ENCODE data around the gene ITPR1. TPM values are rescaled to one million over a fixed set of nuclear protein-coding genes. Genes with fewer than 3 reads are reported as not detected.

ITPR1 gene
- total RNA-seq, 3 donors from 2014 or later = 10.7 to 80.2 (median 20.7) TPM

GRCh38 chr3:4570840-4571621 lies 77.9 kb downstream of the ITPR1 start:
- no peaks in the 10 kb centered on the region for H3K36me3 ChIP-seq (ENCODE audit: low read depth)

GRCh38 chr3:4571690-4572334 lies 78.7 kb downstream of the ITPR1 start:
- TF ChIP-seq, protein P1, sequence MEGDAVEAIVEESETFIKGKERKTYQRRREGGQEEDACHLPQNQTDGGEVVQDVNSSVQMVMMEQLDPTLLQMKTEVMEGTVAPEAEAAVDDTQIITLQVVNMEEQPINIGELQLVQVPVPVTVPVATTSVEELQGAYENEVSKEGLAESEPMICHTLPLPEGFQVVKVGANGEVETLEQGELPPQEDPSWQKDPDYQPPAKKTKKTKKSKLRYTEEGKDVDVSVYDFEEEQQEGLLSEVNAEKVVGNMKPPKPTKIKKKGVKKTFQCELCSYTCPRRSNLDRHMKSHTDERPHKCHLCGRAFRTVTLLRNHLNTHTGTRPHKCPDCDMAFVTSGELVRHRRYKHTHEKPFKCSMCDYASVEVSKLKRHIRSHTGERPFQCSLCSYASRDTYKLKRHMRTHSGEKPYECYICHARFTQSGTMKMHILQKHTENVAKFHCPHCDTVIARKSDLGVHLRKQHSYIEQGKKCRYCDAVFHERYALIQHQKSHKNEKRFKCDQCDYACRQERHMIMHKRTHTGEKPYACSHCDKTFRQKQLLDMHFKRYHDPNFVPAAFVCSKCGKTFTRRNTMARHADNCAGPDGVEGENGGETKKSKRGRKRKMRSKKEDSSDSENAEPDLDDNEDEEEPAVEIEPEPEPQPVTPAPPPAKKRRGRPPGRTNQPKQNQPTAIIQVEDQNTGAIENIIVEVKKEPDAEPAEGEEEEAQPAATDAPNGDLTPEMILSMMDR (IDR thresholded peaks at IDR 0.05) = no peak
- Histone ChIP-seq H3K4me1 (ENCODE audit: low read depth) (no peaks in the 10 kb centered on the region), H3K9me3 (no peaks in the 10 kb centered on the region), H3K4me3 (no peak overlapping the region), H3K36me3 (ENCODE audit: low read depth) (no peaks in the 10 kb centered on the region)
- DNase-seq = no peak
- intact Hi-C loops (cut with DNase I, micrococcal nuclease) = no loop called here
- ATAC-seq = no peak

More at GRCh38 chr3:4570840-4571621, 77.9 kb downstream of the ITPR1 start:
- TF ChIP-seq, protein P1 (IDR thresholded peaks at IDR 0.05) = no peak
- Histone ChIP-seq H3K4me3 (no peak overlapping the region), H3K4me1 (ENCODE audit: low read depth) (no peaks in the 10 kb centered on the region), H3K9me3 (no peaks in the 10 kb centered on the region)
- intact Hi-C loops (cut with DNase I, micrococcal nuclease) = no loop called here
- DNase-seq (no peak), ATAC-seq (no peak)

- no peaks in the 10 kb centered on the region for H3K36me3 ChIP-seq (ENCODE audit: low read depth)
- intact Hi-C loops (cut with DNase I, micrococcal nuclease) = no loop called here
- no peak for DNase-seq
- no peaks in the 10 kb centered on the region for H3K9me3 ChIP-seq
- no peaks in the 10 kb centered on the region for H3K4me1 ChIP-seq (ENCODE audit: low read depth)
- H3K4me3 ChIP-seq = no peak overlapping the region
- TF ChIP-seq, protein P1 (IDR thresholded peaks at IDR 0.05) = no peak
- ATAC-seq = no peak
Measured at GRCh38 chr3:4573153-4573552, 80.0 kb downstream of the ITPR1 start.

- no peaks in the 10 kb centered on the region for H3K9me3 ChIP-seq
- intact Hi-C loops (cut with DNase I, micrococcal nuclease) = no loop called here
- TF ChIP-seq, protein P1 (IDR thresholded peaks at IDR 0.05) = no peak
- no peaks in the 10 kb centered on the region for H3K4me1 ChIP-seq (ENCODE audit: low read depth)
- ATAC-seq (no peak), DNase-seq (no peak)
- H3K36me3 ChIP-seq (ENCODE audit: low read depth) = no peaks in the 10 kb centered on the region
- no peak overlapping the region for H3K4me3 ChIP-seq
Measured at GRCh38 chr3:4574426-4574965, 81.3 kb downstream of the ITPR1 start.

- ATAC-seq (no peak), DNase-seq (no peak)
- H3K9me3 ChIP-seq = no peaks in the 10 kb centered on the region
- no peak overlapping the region for H3K4me3 ChIP-seq
- intact Hi-C loops (cut with DNase I, micrococcal nuclease) = no loop called here
- TF ChIP-seq, protein P1 (IDR thresholded peaks at IDR 0.05) = no peak
- H3K36me3 ChIP-seq (ENCODE audit: low read depth) = no peaks in the 10 kb centered on the region
- H3K4me1 ChIP-seq (ENCODE audit: low read depth) = no peaks in the 10 kb centered on the region
Measured at GRCh38 chr3:4575381-4575780, 82.2 kb downstream of the ITPR1 start.
